ENCODE measurements around the gene FAM186B.

Gene FAM186B

DNA sequence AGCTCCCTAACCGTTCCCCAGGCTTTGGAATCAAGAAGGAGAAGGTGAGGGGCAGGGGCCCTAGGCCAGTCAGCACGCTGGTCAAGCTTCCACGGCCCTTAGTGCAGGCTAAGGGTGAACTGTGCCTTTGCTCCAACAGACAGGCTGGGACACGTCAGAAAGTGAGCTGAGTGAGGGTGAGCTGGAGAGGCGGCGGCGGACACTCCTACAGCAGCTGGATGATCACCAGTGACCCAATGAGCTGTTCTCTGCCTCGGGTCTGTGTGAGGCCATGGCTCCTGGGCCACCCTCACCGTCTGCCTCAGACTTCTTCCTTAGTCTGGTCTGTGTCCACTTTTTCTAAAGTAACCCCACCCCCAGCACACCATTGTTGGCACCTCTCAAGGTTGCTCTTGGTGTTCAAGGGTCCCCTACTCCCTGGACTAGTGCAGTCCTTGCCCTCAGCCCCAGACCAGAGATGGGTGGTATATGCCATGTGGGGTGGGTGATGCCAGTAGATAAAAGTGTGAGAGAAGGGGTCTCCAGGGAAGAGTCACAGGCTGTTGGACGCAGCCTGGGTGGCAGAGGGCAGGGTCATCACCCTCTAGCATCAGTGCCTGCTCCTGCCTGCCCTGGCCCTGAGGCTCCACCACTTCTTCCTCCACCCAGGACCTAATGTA is 38.7 kb upstream of the FAM186B start:
- Histone ChIP-seq H3K9me3 (ENCODE audit: control insufficient read depth, insufficient read depth, low read depth, low read length) (no peaks in the 10 kb centered on the region), H3K36me3 (ENCODE audit: control insufficient read depth in 2 of 2, insufficient read depth in 1 of 2, low read length in 2 of 2) (peaks cover 4 to 64% of the 10 kb centered on the region in 2 experiments; a peak in 1 of 3 replicates), H3K4me3 (ENCODE audit: low read depth, low read length) (no peak overlapping the region), H3K4me1 (ENCODE audit: control insufficient read depth, insufficient read depth, low read length) (no peaks in the 10 kb centered on the region), H3K27ac (ENCODE audit: extremely low read depth, low read depth, low read length) (no peak overlapping the region)
- TF ChIP-seq, protein P1, sequence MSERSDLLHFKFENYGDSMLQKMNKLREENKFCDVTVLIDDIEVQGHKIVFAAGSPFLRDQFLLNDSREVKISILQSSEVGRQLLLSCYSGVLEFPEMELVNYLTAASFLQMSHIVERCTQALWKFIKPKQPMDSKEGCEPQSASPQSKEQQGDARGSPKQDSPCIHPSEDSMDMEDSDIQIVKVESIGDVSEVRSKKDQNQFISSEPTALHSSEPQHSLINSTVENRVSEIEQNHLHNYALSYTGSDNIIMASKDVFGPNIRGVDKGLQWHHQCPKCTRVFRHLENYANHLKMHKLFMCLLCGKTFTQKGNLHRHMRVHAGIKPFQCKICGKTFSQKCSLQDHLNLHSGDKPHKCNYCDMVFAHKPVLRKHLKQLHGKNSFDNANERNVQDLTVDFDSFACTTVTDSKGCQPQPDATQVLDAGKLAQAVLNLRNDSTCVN (tag by site-specific recombination; optimal IDR thresholded peaks at IDR 0.05), result no peak
- TF ChIP-seq ZNF776 (tag by site-specific recombination; IDR thresholded peaks at IDR 0.05; ENCODE audit: borderline replicate concordance) (no peak), ZNF394 (tag by site-specific recombination; IDR thresholded peaks at IDR 0.05; ENCODE audit: borderline replicate concordance) (no peak)
- TF ChIP-seq, protein P2, sequence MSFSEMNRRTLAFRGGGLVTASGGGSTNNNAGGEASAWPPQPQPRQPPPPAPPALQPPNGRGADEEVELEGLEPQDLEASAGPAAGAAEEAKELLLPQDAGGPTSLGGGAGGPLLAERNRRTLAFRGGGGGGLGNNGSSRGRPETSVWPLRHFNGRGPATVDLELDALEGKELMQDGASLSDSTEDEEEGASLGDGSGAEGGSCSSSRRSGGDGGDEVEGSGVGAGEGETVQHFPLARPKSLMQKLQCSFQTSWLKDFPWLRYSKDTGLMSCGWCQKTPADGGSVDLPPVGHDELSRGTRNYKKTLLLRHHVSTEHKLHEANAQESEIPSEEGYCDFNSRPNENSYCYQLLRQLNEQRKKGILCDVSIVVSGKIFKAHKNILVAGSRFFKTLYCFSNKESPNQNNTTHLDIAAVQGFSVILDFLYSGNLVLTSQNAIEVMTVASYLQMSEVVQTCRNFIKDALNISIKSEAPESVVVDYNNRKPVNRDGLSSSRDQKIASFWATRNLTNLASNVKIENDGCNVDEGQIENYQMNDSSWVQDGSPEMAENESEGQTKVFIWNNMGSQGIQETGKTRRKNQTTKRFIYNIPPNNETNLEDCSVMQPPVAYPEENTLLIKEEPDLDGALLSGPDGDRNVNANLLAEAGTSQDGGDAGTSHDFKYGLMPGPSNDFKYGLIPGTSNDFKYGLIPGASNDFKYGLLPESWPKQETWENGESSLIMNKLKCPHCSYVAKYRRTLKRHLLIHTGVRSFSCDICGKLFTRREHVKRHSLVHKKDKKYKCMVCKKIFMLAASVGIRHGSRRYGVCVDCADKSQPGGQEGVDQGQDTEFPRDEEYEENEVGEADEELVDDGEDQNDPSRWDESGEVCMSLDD (tag by site-specific recombination; IDR thresholded peaks at IDR 0.05), result no peak
- POLR2A ChIA-PET, result interaction anchor here (0.6 kb wide), 1 partner anchor 115 kb away, joined by 5 read pairs; no protein-coding TSS in a partner anchor
- CTCF ChIA-PET, result interaction anchor here (0.6 to 8.4 kb wide), 23 partner anchors 9 to 661 kb away, joined by 3 to 72 read pairs (median 4); partner anchors contain the start of gene FMNL3

DNA sequence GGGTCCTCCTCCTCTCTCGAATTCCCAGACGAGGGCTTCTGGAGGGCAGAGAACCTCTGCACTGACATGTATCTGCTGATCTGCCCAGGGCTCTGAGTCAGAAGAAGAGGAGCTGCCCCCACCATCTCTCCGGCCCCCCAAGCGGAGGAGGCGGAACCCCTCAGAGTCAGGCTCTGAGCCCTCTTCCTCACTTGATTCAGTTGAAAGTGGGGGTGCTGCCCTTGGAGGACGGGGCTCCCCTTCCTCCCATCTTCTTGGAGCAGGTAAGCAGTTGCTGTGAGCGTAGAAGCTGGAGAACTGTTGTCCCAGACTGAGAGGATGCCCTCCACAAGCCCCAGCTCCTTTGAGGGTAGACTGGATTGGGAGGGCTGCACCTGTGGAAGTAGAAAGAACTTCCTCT is 37.7 kb upstream of the FAM186B start:
- TF ChIP-seq REPIN1 (tag by site-specific recombination; IDR thresholded peaks at IDR 0.05; ENCODE audit: low read depth), result no peak
- no peak for TF ChIP-seq ZNF596 (tag by site-specific recombination; IDR thresholded peaks at IDR 0.05)
- no peak for TF ChIP-seq ZNF777 (tag by site-specific recombination; IDR thresholded peaks at IDR 0.05; ENCODE audit: borderline replicate concordance)
- TF ChIP-seq ZNF677 (tag by site-specific recombination; IDR thresholded peaks at IDR 0.05), result no peak
- no peak for TF ChIP-seq ZNF544 (tag by site-specific recombination; IDR thresholded peaks at IDR 0.05)
- no peak for TF ChIP-seq ZNF707 (tag by site-specific recombination; IDR thresholded peaks at IDR 0.05)
- no peak for TF ChIP-seq ZNF623 (tag by site-specific recombination; IDR thresholded peaks at IDR 0.05)
- TF ChIP-seq, protein P3, sequence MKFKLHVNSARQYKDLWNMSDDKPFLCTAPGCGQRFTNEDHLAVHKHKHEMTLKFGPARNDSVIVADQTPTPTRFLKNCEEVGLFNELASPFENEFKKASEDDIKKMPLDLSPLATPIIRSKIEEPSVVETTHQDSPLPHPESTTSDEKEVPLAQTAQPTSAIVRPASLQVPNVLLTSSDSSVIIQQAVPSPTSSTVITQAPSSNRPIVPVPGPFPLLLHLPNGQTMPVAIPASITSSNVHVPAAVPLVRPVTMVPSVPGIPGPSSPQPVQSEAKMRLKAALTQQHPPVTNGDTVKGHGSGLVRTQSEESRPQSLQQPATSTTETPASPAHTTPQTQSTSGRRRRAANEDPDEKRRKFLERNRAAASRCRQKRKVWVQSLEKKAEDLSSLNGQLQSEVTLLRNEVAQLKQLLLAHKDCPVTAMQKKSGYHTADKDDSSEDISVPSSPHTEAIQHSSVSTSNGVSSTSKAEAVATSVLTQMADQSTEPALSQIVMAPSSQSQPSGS (tag by site-specific recombination; IDR thresholded peaks at IDR 0.05; ENCODE audit: low read depth), result no peak
- TF ChIP-seq ZNF138 (tag by site-specific recombination; IDR thresholded peaks at IDR 0.05; ENCODE audit: borderline replicate concordance), result no peak
- TF ChIP-seq ZNF654 (tag by site-specific recombination; IDR thresholded peaks at IDR 0.05; ENCODE audit: low read depth), result no peak
- no peak for TF ChIP-seq ZBTB20 (tag by site-specific recombination; IDR thresholded peaks at IDR 0.05)
- TF ChIP-seq YY2 (tag by site-specific recombination; IDR thresholded peaks at IDR 0.05), result no peak
- no peak for TF ChIP-seq ZNF133 (tag by site-specific recombination; IDR thresholded peaks at IDR 0.05)
- TF ChIP-seq ZNF701 (tag by site-specific recombination; IDR thresholded peaks at IDR 0.05), result no peak
- peaks cover 4 to 54% of the 10 kb centered on the region in 2 experiments; a peak in 1 of 3 replicates for H3K36me3 ChIP-seq (ENCODE audit: control insufficient read depth in 2 of 2, insufficient read depth in 1 of 2, low read length in 2 of 2)
- H3K27ac ChIP-seq (ENCODE audit: extremely low read depth, low read depth, low read length), result no peak overlapping the region
- no peak overlapping the region for H3K4me3 ChIP-seq (ENCODE audit: low read depth, low read length)
- no peaks in the 10 kb centered on the region for H3K9me3 ChIP-seq (ENCODE audit: control insufficient read depth, insufficient read depth, low read depth, low read length)
- no peaks in the 10 kb centered on the region for H3K4me1 ChIP-seq (ENCODE audit: control insufficient read depth, insufficient read depth, low read length)
- ChIA-PET POLR2A (interaction anchor here (0.6 kb wide), 1 partner anchor 116 kb away, joined by 5 read pairs; no protein-coding TSS in a partner anchor), CTCF (interaction anchor here (0.7 to 8.4 kb wide), 14 partner anchors 8 to 1763 kb away, joined by 3 to 72 read pairs (median 6); partner anchors contain the start of gene FMNL3)

Measured in HEK293 (cell line).